ENCODE measurements around the gene SLC45A1. TPM values are rescaled to one million over a fixed set of nuclear protein-coding genes. Genes with fewer than 3 reads are reported as not detected.
A peak's percentile ranks its signal among the peaks of the same experiment; 100 is the strongest.

SLC45A1 gene
- total and polyA plus RNA-seq, 12 donors, result 0.44 to 7.0 (median 2.5) TPM

DNA sequence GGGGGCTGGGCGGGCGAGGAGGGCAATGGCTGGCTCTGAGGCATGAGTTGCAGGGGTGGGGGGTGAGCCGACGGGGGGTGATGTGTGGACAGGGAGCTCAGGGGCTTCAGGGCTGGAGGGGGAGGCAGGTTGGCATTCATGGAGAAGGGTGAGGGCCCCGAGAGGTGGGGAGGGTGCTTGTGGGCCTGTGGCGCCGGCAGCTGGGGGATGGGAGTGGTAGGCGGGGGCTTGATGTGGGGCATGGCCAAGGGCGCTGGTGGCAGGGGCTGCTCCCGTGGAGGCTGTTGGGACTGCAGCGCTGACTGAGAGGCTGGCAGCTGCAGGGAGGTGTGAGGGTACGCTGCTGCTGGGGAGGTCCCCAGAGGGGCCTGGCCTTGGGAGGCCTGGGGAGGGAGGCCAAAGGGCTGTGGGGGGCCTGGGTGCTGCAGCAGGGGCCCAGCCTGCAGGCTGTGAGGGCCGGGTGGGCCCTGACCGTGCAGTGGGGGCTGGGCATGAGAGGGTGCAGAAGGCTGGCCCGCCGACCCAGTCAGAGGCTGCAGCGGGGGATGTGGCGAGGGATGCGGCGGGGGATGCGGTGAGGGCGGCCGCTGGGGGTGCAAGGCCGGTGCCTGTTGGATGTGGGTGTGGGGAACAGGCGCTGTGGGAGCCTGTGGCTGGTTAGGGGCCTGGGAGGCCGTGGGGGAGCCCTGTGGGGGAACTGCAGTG lies 42.7 kb downstream of the SLC45A1 start:
- Histone ChIP-seq H3K9me3 (replicated peaks in 1 of 3) (no peaks in the 10 kb centered on the region), H3K27me3 (no peaks in the 10 kb centered on the region), H3K4me1 (replicated peaks in 1 of 2) (peaks cover 30 to 45% of the 10 kb centered on the region in 2 donors), H3K27ac (peak overlapping the region in 2 of 5 donors; percentile 1 to 79), H3K4me3 (no peak overlapping the region), H3K36me3 (replicated peaks in 1 of 2) (peaks cover 0 to 94% of the 10 kb centered on the region in 2 donors)
- intact Hi-C loops (cut with DNase I), result no loop called here
- WGBS, 4 donors, result 77 to 86% (median 82%) methylated on average over 22 to 26 of the region's 26 CpGs
- no peak for DNase-seq
- TF ChIP-seq, protein P1, sequence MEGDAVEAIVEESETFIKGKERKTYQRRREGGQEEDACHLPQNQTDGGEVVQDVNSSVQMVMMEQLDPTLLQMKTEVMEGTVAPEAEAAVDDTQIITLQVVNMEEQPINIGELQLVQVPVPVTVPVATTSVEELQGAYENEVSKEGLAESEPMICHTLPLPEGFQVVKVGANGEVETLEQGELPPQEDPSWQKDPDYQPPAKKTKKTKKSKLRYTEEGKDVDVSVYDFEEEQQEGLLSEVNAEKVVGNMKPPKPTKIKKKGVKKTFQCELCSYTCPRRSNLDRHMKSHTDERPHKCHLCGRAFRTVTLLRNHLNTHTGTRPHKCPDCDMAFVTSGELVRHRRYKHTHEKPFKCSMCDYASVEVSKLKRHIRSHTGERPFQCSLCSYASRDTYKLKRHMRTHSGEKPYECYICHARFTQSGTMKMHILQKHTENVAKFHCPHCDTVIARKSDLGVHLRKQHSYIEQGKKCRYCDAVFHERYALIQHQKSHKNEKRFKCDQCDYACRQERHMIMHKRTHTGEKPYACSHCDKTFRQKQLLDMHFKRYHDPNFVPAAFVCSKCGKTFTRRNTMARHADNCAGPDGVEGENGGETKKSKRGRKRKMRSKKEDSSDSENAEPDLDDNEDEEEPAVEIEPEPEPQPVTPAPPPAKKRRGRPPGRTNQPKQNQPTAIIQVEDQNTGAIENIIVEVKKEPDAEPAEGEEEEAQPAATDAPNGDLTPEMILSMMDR (IDR thresholded peaks at IDR 0.05), result no peak
- no peak for TF ChIP-seq POLR2A (IDR thresholded peaks at IDR 0.05)

DNA sequence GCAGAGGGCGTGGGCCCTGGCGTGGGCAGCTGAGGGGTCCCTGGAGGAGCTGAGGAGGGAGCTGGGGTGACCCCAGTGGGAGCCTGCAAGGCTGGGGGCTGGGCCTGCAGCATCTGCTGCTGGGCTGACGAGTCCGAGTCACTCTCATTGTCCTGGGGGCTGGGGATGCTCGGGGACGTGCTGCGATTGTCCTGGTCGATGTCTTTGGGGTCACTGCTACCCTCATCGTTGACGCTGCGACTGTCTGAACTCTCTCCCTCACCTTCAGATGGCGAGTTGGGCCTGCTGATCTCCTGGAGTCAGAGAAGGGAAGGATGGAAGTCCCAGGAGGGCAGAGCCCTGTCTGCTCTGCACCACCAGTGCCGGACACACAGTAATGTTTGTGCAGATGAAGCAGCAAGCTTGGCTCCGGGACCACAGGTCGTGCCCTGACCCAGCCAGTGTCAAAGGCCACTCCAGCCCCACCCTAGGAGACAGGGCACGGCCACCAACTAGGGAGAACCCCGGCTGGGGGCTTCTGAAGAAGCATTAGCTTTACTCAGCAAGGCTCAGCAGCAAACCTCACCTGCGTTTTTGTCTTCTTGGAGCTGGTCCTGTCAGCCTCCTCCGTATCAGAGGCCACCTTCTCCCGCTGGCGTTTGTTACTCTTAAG lies 43.4 kb downstream of the SLC45A1 start:
- TF ChIP-seq, protein P1 (IDR thresholded peaks at IDR 0.05), result no peak
- 76 to 83% (median 80%) methylated on average over 18 to 21 of the region's 21 CpGs for WGBS, 4 donors
- intact Hi-C loops (cut with DNase I), result no loop called here
- peaks cover 30 to 49% of the 10 kb centered on the region in 2 donors for H3K4me1 ChIP-seq (replicated peaks in 1 of 2)
- no peak overlapping the region for H3K4me3 ChIP-seq
- H3K36me3 ChIP-seq (replicated peaks in 1 of 2), result peaks cover 0 to 91% of the 10 kb centered on the region in 2 donors
- H3K27ac ChIP-seq, result peak overlapping the region in 3 of 5 donors; percentile 1 to 79 (median 21)
- H3K27me3 ChIP-seq, result no peaks in the 10 kb centered on the region
- DNase-seq, result no peak
- no peaks in the 10 kb centered on the region for H3K9me3 ChIP-seq (replicated peaks in 1 of 3)

DNA sequence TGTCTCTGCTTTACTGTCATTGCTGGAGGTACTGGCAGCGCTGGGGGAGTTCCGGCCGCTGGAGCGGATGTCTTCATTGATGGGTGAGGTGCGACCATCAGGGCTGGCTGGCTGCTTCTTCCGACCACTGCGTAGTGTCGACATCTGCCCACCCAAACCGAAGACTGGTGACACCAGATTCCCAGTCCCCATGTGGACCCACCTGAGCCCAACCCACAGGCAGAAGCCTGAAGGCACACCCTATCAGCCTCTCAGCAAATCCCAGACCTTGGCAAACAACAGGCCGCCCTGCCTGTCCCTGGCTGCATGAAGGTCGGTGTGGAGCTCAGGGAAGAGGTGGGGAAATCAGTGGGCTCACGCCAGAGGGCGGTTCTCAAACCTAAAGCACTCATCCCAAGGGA lies 44.8 kb downstream of the SLC45A1 start:
- intact Hi-C loops (cut with DNase I), result no loop called here
- peak; percentile 63 to 90 (median 84) for DNase-seq
- H3K4me3 ChIP-seq, result no peak overlapping the region
- TF ChIP-seq, protein P1 (IDR thresholded peaks at IDR 0.05), result no peak
- no peak for TF ChIP-seq POLR2A (IDR thresholded peaks at IDR 0.05)
- H3K4me1 ChIP-seq (replicated peaks in 1 of 2), result peaks cover 34 to 57% of the 10 kb centered on the region in 2 donors
- no peaks in the 10 kb centered on the region for H3K9me3 ChIP-seq (replicated peaks in 1 of 3)
- WGBS, 4 donors, result 54 to 76% (median 58%) methylated on average over 6 to 13 of the region's 13 CpGs
- H3K27ac ChIP-seq, result peak overlapping the region; percentile 63 to 88 (median 78)
- no peaks in the 10 kb centered on the region for H3K27me3 ChIP-seq
- H3K36me3 ChIP-seq (replicated peaks in 1 of 2), result peaks cover 0 to 77% of the 10 kb centered on the region in 2 donors

DNA sequence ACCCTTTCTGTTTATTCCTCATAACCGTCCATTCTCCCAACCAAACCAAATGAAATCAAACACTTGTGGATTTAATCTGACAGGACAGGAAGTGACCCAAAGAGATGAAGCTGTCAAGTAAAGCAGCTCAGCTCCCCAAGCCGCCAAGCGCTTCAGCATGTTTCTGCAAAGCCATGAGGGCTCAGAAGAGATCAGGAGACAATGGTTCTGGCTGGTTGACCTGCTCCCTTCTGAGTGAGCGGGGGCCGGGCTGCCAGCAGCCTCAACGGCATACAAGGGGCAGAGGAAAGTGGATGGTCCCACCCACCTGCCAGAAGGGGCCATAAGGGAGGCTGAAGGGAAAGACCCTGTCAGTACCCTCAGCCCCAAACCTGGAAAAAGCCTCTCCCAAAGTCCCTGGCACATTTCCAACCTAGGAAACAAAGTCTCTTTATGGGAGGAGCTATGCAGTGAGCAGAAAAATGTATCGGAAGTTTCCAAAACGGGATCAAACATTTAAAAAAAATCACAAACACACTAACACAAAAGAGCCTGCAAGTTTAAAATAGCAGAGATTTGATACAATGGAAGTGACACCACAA lies 45.4 kb downstream of the SLC45A1 start:
- Histone ChIP-seq H3K4me3 (no peak overlapping the region), H3K36me3 (replicated peaks in 1 of 2) (peaks cover 0 to 71% of the 10 kb centered on the region in 2 donors), H3K27me3 (no peaks in the 10 kb centered on the region), H3K9me3 (replicated peaks in 1 of 3) (no peaks in the 10 kb centered on the region), H3K27ac (peak overlapping the region; percentile 63 to 88 (median 78)), H3K4me1 (replicated peaks in 1 of 2) (peaks cover 36 to 57% of the 10 kb centered on the region in 2 donors)
- TF ChIP-seq, protein P1 (IDR thresholded peaks at IDR 0.05), result no peak
- TF ChIP-seq POLR2A (IDR thresholded peaks at IDR 0.05), result no peak
- peak in 3 of 7 donors; percentile 29 to 60 (median 47) for DNase-seq
- intact Hi-C loops (cut with DNase I), result no loop called here
- WGBS, 4 donors, result 33 to 43% (median 38%) methylated on average over 7 to 8 of the region's 8 CpGs
